Right atrium auricular region (tissue), 2 donors: ENCODE data around the gene MAD1L1. TPM values are rescaled to one million over a fixed set of nuclear protein-coding genes. Genes with fewer than 3 reads are reported as not detected.

Experiments
- DNase-seq: peaks from one replicate; pipeline ENCODE4 v3.0.0-alpha.2; 2019; ENCODE audit warnings: low spot score
- H3K27ac ChIP-seq, 2 donors: fragments of 200-600 bp; sonication (generic); 1 replicate in 1 of 2; 2 replicates in 1 of 2; pipeline ENCODE4 v1.5.1; 2016 to 2019
- H3K27me3 ChIP-seq, 2 donors: fragments of 200-600 bp; sonication (generic); one replicate each; pipeline versions ENCODE4 v1.5.1 to v1.6.0; 2017 to 2019
- H3K36me3 ChIP-seq: fragments of 200-600 bp; sonication (generic); one replicate; pipeline ENCODE4 v1.5.1; 2016
- H3K4me1 ChIP-seq, 2 donors: fragments of 200-600 bp; sonication (generic); one replicate each; pipeline versions ENCODE4 v1.5.1 to v1.6.0; 2017 to 2019
- H3K4me3 ChIP-seq, 2 donors: fragments of 200-600 bp; sonication (generic); 1 replicate in 1 of 2; 2 replicates in 1 of 2; pipeline ENCODE4 v1.5.1; 2017 to 2019; ENCODE audit warnings: mild to moderate bottlenecking in 1 of 2, moderate library complexity in 1 of 2
- H3K9me3 ChIP-seq, 2 donors: fragments of 200-600 bp; sonication (generic); one replicate each; pipeline ENCODE4 v1.5.1; 2019
- total RNA-seq, 2 donors: library from RNA; depleted of rRNA; stranded (reverse); fragments of >200 nt; gene quantifications; one replicate each; pipeline ENCODE4 v1.1.0, GENCODE V29; 2016
- TF ChIP-seq, protein P1 (sequence below), 2 donors: fragments of 200-600 bp; sonication (generic); IDR thresholded peaks; one replicate each; pipeline ENCODE4 v1.5.1; 2019; ENCODE audit warnings: antibody characterized with exemption in 2 of 2

MAD1L1 gene
- total RNA-seq, 2 donors from 2014 or later, result 13.3 to 31.9 TPM

GRCh38 chr7:1915956-1916600, 316.7 kb downstream of the MAD1L1 start:
- no peaks in the 10 kb centered on the region for H3K27me3 ChIP-seq
- peaks cover 0 to 46% of the 10 kb centered on the region in 2 donors for H3K4me1 ChIP-seq
- no peak for DNase-seq
- H3K9me3 ChIP-seq, result no peaks in the 10 kb centered on the region
- no peak overlapping the region for H3K27ac ChIP-seq
- no peaks in the 10 kb centered on the region for H3K36me3 ChIP-seq
- no peak overlapping the region for H3K4me3 ChIP-seq
- TF ChIP-seq, protein P1, sequence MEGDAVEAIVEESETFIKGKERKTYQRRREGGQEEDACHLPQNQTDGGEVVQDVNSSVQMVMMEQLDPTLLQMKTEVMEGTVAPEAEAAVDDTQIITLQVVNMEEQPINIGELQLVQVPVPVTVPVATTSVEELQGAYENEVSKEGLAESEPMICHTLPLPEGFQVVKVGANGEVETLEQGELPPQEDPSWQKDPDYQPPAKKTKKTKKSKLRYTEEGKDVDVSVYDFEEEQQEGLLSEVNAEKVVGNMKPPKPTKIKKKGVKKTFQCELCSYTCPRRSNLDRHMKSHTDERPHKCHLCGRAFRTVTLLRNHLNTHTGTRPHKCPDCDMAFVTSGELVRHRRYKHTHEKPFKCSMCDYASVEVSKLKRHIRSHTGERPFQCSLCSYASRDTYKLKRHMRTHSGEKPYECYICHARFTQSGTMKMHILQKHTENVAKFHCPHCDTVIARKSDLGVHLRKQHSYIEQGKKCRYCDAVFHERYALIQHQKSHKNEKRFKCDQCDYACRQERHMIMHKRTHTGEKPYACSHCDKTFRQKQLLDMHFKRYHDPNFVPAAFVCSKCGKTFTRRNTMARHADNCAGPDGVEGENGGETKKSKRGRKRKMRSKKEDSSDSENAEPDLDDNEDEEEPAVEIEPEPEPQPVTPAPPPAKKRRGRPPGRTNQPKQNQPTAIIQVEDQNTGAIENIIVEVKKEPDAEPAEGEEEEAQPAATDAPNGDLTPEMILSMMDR (IDR thresholded peaks at IDR 0.05), result no peak

DNA sequence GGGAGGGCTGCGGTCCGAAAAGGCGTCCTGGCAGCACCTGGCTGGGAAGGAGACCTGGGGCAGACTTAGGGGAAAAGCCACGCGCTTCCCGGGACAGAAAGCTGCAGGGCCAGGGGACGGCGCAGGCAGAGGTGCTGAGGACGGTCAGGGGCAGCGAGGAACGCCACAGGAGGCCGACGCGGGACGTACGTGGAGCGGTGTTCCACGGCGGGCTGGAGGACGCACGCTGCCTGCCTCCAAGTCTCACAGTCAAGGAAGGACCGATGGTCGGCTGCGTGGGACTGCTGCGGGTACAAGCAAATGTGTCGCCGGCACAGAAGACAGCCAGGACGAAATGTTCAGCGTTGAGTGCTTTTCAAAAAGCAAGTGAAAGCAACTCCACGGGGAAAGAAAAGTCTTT, 317.4 kb downstream of the MAD1L1 start:
- H3K27ac ChIP-seq, result no peak overlapping the region
- TF ChIP-seq, protein P1 (IDR thresholded peaks at IDR 0.05), result no peak
- H3K4me1 ChIP-seq, result peaks cover 0 to 46% of the 10 kb centered on the region in 2 donors
- H3K27me3 ChIP-seq, result no peaks in the 10 kb centered on the region
- H3K4me3 ChIP-seq, result no peak overlapping the region
- no peaks in the 10 kb centered on the region for H3K36me3 ChIP-seq
- DNase-seq, result no peak
- H3K9me3 ChIP-seq, result no peaks in the 10 kb centered on the region

GRCh38 chr7:1914743-1915142, 318.0 kb downstream of the MAD1L1 start:
- H3K27me3 ChIP-seq, result no peaks in the 10 kb centered on the region
- no peaks in the 10 kb centered on the region for H3K36me3 ChIP-seq
- H3K9me3 ChIP-seq, result no peaks in the 10 kb centered on the region
- H3K4me1 ChIP-seq, result peaks cover 0 to 41% of the 10 kb centered on the region in 2 donors
- H3K27ac ChIP-seq, result no peak overlapping the region
- TF ChIP-seq, protein P1 (IDR thresholded peaks at IDR 0.05), result no peak
- DNase-seq, result no peak
- H3K4me3 ChIP-seq, result no peak overlapping the region

- H3K36me3 ChIP-seq, result no peaks in the 10 kb centered on the region
- no peak overlapping the region for H3K4me3 ChIP-seq
- H3K9me3 ChIP-seq, result no peaks in the 10 kb centered on the region
- TF ChIP-seq, protein P1 (IDR thresholded peaks at IDR 0.05), result no peak
- no peak for DNase-seq
- H3K27ac ChIP-seq, result no peak overlapping the region
- H3K4me1 ChIP-seq, result peaks cover 0 to 39% of the 10 kb centered on the region in 2 donors
- no peaks in the 10 kb centered on the region for H3K27me3 ChIP-seq
These were observed 318.4 kb downstream of the MAD1L1 start for GRCh38 chr7:1914321-1914720.

DNA sequence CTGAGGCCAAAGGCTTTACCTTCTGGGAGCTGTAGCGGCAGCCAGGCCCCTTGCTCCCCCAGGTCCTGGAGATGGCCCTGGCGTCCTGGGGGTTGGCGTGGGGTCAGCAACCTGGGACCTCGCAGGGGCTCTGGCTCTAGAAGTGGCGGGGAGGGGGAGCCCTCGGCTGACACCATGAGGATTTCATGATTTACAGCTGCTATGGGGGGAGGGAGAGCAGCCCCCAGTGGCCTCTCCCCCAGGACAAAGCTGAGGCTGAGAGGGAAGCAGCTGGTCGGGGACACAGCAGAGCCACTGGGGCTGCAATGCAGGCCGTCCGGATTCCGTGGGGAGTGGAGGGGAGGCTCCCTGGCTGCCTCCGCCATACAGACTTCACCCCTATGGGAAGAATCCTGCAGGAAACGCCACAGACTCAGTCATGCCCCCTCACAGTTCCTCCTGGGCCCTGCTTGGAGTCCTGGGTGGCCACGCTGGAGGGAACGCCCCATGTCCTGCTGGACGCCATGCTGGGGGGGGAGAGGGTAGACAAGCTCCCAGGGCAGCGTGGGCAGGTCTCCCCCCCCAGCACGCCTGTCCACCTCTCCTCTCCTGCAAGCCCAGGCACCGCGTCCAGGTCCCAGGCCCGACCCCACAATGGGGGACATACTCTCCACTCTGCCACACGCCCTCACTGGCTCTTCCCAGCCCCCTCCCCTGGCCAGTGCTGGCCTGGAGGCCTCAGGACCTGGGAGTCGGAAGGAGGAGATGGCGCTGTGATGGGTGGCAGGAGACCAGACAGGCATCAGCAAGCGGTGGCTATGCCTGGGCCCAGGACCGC, 319.1 kb downstream of the MAD1L1 start:
- Histone ChIP-seq H3K9me3 (no peaks in the 10 kb centered on the region), H3K4me3 (no peak overlapping the region), H3K27me3 (no peaks in the 10 kb centered on the region), H3K4me1 (peaks cover 0 to 32% of the 10 kb centered on the region in 2 donors), H3K36me3 (no peaks in the 10 kb centered on the region), H3K27ac (no peak overlapping the region)
- DNase-seq, result no peak
- TF ChIP-seq, protein P1 (IDR thresholded peaks at IDR 0.05), result no peak
